HepG2 (cell line): ENCODE results near the gene TACC3. TPM values are rescaled to one million over a fixed set of nuclear protein-coding genes. Genes with fewer than 3 reads are reported as not detected.
A peak's percentile ranks its signal among the peaks of the same experiment; 100 is the strongest.

Source experiments
- ATAC-seq: fragments of 200-7000 bp; cut with Tn5 transposase; 3 replicates; pipeline ENCODE4 v1.9.1; 2020; ENCODE audit warnings: mild to moderate bottlenecking, moderate library complexity
- BruUV-seq: library from RNA; stranded (reverse); fragments of 400-500 nt; replicated peaks from 2 replicates; lab custom pipeline; 2021; lab: Mats Ljungman, UMichigan
- CTCF ChIA-PET: fragments of 300-600 bp; formaldehyde crosslinking; extraction: SDS; loops from one replicate; lab custom pipeline; 2021; ENCODE audit warnings: low total read pairs, inconsistent platforms, low intra/inter-chr PET ratio; lab: Yijun Ruan, JAX
- POLR2A ChIA-PET: fragments of 350-600 bp; sonication (Branson Sonifier 250); formaldehyde crosslinking; loops from one replicate; lab custom pipeline; 2020; ENCODE audit warnings: antibody characterized with exemption, inconsistent platforms; lab: Yijun Ruan, JAX
- DNase-seq: peaks from one replicate; pipeline ENCODE4 v3.0.0-alpha.2; 2015; ENCODE audit warnings: low spot score
- FAIRE-seq: peaks from 3 replicates; lab custom pipeline; 2011; peaks lifted over from hg19 to GRCh38; lab: Jason Lieb, UNC
- H2AFZ ChIP-seq: one replicate; pipeline ENCODE4 v1.6.1; 2011; ENCODE audit warnings: low read length, inconsistent platforms
- H3K27ac ChIP-seq: fragments of 300-600 bp; 3 replicates; pipeline ENCODE4 v1.8.0; 2011; ENCODE audit warnings: mixed run types, mild to moderate bottlenecking, mixed read lengths, low read length, inconsistent platforms; ENCODE audit not compliant: insufficient read depth; ENCODE audit errors: extremely low read length
- H3K27me3 ChIP-seq, 2 experiments: fragments of 200-600 bp in 1 of 2; 2 replicates in 1 of 2; 3 replicates in 1 of 2; pipeline versions ENCODE4 v1.6.0 to v1.8.0; 2011; ENCODE audit warnings: low read length in 2 of 2, mild to moderate bottlenecking in 2 of 2, moderate library complexity in 2 of 2, inconsistent platforms in 1 of 2; ENCODE audit not compliant: insufficient read depth in 2 of 2, control insufficient read depth in 1 of 2
- H3K36me3 ChIP-seq, 2 experiments: fragments of 200-600 bp in 1 of 2; replicated peaks in 1 of 2; 2 replicates in 1 of 2; 3 replicates in 1 of 2; pipeline versions ENCODE4 v1.5.1 to v1.8.0; 2011; ENCODE audit warnings: low read length in 2 of 2, inconsistent platforms in 1 of 2; ENCODE audit not compliant: insufficient read depth in 2 of 2, control insufficient read depth in 1 of 2
- H3K4me1 ChIP-seq: 2 replicates; pipeline ENCODE4 v1.5.1; 2012; ENCODE audit warnings: low read length, inconsistent platforms; ENCODE audit not compliant: insufficient read depth
- H3K4me2 ChIP-seq: 2 replicates; pipeline ENCODE4 v1.6.0; 2011; ENCODE audit warnings: low read depth, low read length, inconsistent platforms
- H3K4me3 ChIP-seq, 3 experiments: fragments of 200-600 bp in 1 of 3; sonication (generic), shearing (Covaris generic) in 1 of 3; replicated peaks in 1 of 3; 2 replicates each; pipeline ENCODE4 v1.5.1; 2011 to 2016; ENCODE audit warnings: low read length in 3 of 3, inconsistent platforms in 2 of 3, low read depth in 2 of 3, mild to moderate bottlenecking in 2 of 3, control low read depth in 1 of 3, mixed read lengths in 1 of 3; ENCODE audit not compliant: insufficient read depth in 1 of 3
- H3K79me2 ChIP-seq: one replicate; pipeline ENCODE4 v1.6.1; 2011; ENCODE audit warnings: low read length, inconsistent platforms; ENCODE audit not compliant: insufficient read depth
- H3K9ac ChIP-seq: 2 replicates; pipeline ENCODE4 v1.6.0; 2011; ENCODE audit warnings: mild to moderate bottlenecking, low read depth, low read length, inconsistent platforms; ENCODE audit not compliant: insufficient read depth
- H3K9me3 ChIP-seq: 2 replicates; pipeline ENCODE4 v1.5.1; 2012; ENCODE audit warnings: mild to moderate bottlenecking, low read length
- H4K20me1 ChIP-seq: 2 replicates; pipeline ENCODE4 v1.6.0; 2011; ENCODE audit warnings: inconsistent platforms, mild to moderate bottlenecking, low read length, moderate library complexity; ENCODE audit not compliant: insufficient read depth
- AGO2 ChIP-seq: fragments of 200-400 bp; formaldehyde crosslinking; optimal IDR thresholded peaks from 2 replicates; pipeline ENCODE3; 2017; ENCODE audit warnings: mild to moderate bottlenecking, low read depth, low read length, moderate library complexity
- HDAC6 ChIP-seq: fragments of 200-600 bp; sonication (generic); IDR thresholded peaks from 2 replicates; pipeline ENCODE4 v1.7.0; 2017; ENCODE audit warnings: mild to moderate bottlenecking, antibody characterized with exemption, low read length, low read depth
- MED13 ChIP-seq: sonication (generic); formaldehyde crosslinking; IDR thresholded peaks from 2 replicates; pipeline ENCODE4 v1.5.0; 2020; ENCODE audit warnings: missing genetic modification reagents
- RBFOX2 ChIP-seq: fragments of 200-400 bp; formaldehyde crosslinking; IDR thresholded peaks from 2 replicates; pipeline ENCODE4 v1.6.1; 2017; ENCODE audit warnings: low read depth, mild to moderate bottlenecking, low read length
- ZBTB33 ChIP-seq: sonication (generic); formaldehyde crosslinking; IDR thresholded peaks from 2 replicates; pipeline ENCODE4 v1.4.0; 2020; ENCODE audit warnings: missing genetic modification reagents
- ZNF839 ChIP-seq: sonication (generic); formaldehyde crosslinking; IDR thresholded peaks from 2 replicates; pipeline ENCODE4 v1.4.0; 2020; ENCODE audit warnings: missing genetic modification reagents, mild to moderate bottlenecking, borderline replicate concordance
- WGBS: methylation state at CpG from one replicate; pipeline ENCODE4 v1.1.6; 2017; ENCODE audit warnings: low lambda C conversion rate; 5-methylcytosine and 5-hydroxymethylcytosine counted together
- in situ Hi-C: cut with HindIII; loops from 2 replicates; pipeline ENCODE4 v1.10.0; 2017; ENCODE audit warnings: low pct_unique_long_range_greater_than_20kb; ENCODE audit not compliant: extremely low pct_ligation_motif_present
- intact Hi-C: fragments of 100-400 bp; cut with micrococcal nuclease; formaldehyde crosslinking; loops from one replicate; pipeline ENCODE4 v1.10.0; 2022; ENCODE audit not compliant: unreplicated experiment
- polyA plus RNA-seq, 8 experiments: library from polyadenylated mRNA; depleted of rRNA in 3 of 8; stranded (reverse) in 7 of 8; unstranded in 1 of 8; fragments of >200 nt; fragmentation: Illumina TruSeq in 4 of 8; extraction: Trizol in 4 of 8; gene quantifications; 2 replicates each; pipeline versions ENCODE4 v1.2.1 to v1.2.3, GENCODE V29; 2011 to 2016; ENCODE audit warnings: low read depth in 4 of 8, missing spikeins in 1 of 8, mixed read lengths in 1 of 8; ENCODE audit not compliant: insufficient read depth in 1 of 8
- total RNA-seq, 5 experiments: library from RNA; depleted of rRNA; stranded (reverse); fragments of >200 nt; fragmentation: Illumina TruSeq; extraction: Trizol; gene quantifications; 2 replicates each; pipeline ENCODE4 v1.2.3, GENCODE V29; 2016; ENCODE audit warnings: low read depth in 1 of 5

TACC3 gene
- total and polyA plus RNA-seq, 2 of the 13 experiments (the other 11 are each of a cell fraction or from before 2014, with no cell fraction given): 20.3 to 21.2 TPM

- no peak overlapping the region for H2AFZ ChIP-seq
- no peak overlapping the region; a peak in 1 of 6 replicates for H3K4me3 ChIP-seq
- no peaks in the 10 kb centered on the region for H3K27me3 ChIP-seq
- TF ChIP-seq MED13 (CRISPR knock-in tag) (no peak), ZNF839 (CRISPR knock-in tag) (0 out of 2 replicates have a peak, but pooled peaks have one; percentile 17), RBFOX2 (peak; percentile 57; the same call in 1 of the 2 replicates), AGO2 (peak; percentile 67), ZBTB33 (CRISPR knock-in tag) (peak; percentile 82; the same call in 1 of the 2 replicates), HDAC6 (no peak)
- TF ChIP-seq, all 625 proteins: peak for 4
- ChIA-PET CTCF (interaction anchor here (0.7 to 1.4 kb wide), 2 partner anchors 9 to 39 kb away, joined by 3 read pairs; no protein-coding TSS in a partner anchor), POLR2A (interaction anchor here (0.6 to 34.3 kb wide), 4 partner anchors 18 to 80 kb away, joined by 4 to 1258 read pairs (median 7); partner anchors contain the start of gene FGFR3)
- Histone ChIP-seq H3K9me3 (no peaks in the 10 kb centered on the region), H3K79me2 (peaks cover 4% of the 10 kb centered on the region), H4K20me1 (no peaks in the 10 kb centered on the region), H3K36me3 (no peaks in the 10 kb centered on the region), H3K4me2 (no peak overlapping the region), H3K9ac (no peak overlapping the region), H3K4me1 (peaks cover 87% of the 10 kb centered on the region), H3K27ac (peak overlapping the region; percentile 83)
- intact Hi-C loops (no loop called here), in situ Hi-C loops (no loop called here)
- 100% methylated on average over 5 of the region's 33 CpGs for WGBS
- DNase-seq (no peak), ATAC-seq (no peak), FAIRE-seq (no peak)
- BruUV-seq: no TSS peak
Measured at GRCh38 chr4:1770245-1770644, 48.9 kb downstream of the TACC3 start.
